ENCODE measurements around the gene CHMP4A. TPM values are rescaled to one million over a fixed set of nuclear protein-coding genes. Genes with fewer than 3 reads are reported as not detected.

CHMP4A gene
- polyA plus RNA-seq, 4 donors, result 27.8 to 58.4 (median 52.0) TPM

- no peak for DNase-seq (ENCODE audit: low read depth in 4 of 4, low spot score in 3 of 4)
These were observed 52.8 kb downstream of the CHMP4A start for GRCh38 chr14:24160499-24160849.

- DNase-seq (ENCODE audit: low read depth in 4 of 4, low spot score in 3 of 4), result no peak
These were observed 53.4 kb downstream of the CHMP4A start for GRCh38 chr14:24159777-24160498.

Other genes starting within 250 kb of the CHMP4A start
- gene DHRS4L2, start 224.6 kb downstream of the CHMP4A start, polyA plus RNA-seq (ENCODE audit: insufficient read length in 4 of 4), result 10 to 100 TPM; 27.6 to 52.8 (median 31.4) TPM
- gene CARMIL3, start 161.5 kb downstream of the CHMP4A start, polyA plus RNA-seq (ENCODE audit: insufficient read length in 4 of 4), result 1 to 10 TPM; 1.2 to 2.0 (median 1.8) TPM
- not detected for gene CPNE6, start 141.9 kb downstream of the CHMP4A start, polyA plus RNA-seq (ENCODE audit: insufficient read length in 4 of 4)
- 10 to 100 TPM in 3 of 4 donors, 1 to 10 TPM in 1; 7.7 to 31.0 (median 24.0) TPM for gene PCK2, start 119.2 kb downstream of the CHMP4A start, polyA plus RNA-seq (ENCODE audit: insufficient read length in 4 of 4)
- gene DCAF11, start 98.7 kb downstream of the CHMP4A start, polyA plus RNA-seq (ENCODE audit: insufficient read length in 4 of 4), result 10 to 100 TPM; 41.2 to 90.6 (median 73.0) TPM
- 1 to 10 TPM in 3 of 4 donors, under 1 TPM in 1; 0.59 to 4.1 (median 2.1) TPM for gene NRL, start 98.5 kb downstream of the CHMP4A start, polyA plus RNA-seq (ENCODE audit: insufficient read length in 4 of 4)
- 1 to 10 TPM in 1 of 4 donors, under 1 TPM in 3; 0.55 to 1.6 (median 0.79) TPM for gene FITM1, start 82.8 kb downstream of the CHMP4A start, polyA plus RNA-seq (ENCODE audit: insufficient read length in 4 of 4)
- 100 to 1,000 TPM; 131 to 226 (median 197) TPM for gene PSME1, start 77.3 kb downstream of the CHMP4A start, polyA plus RNA-seq (ENCODE audit: insufficient read length in 4 of 4)
- gene EMC9, start 71.9 kb downstream of the CHMP4A start, polyA plus RNA-seq (ENCODE audit: insufficient read length in 4 of 4), result 10 to 100 TPM in 3 of 4 donors, 1 to 10 TPM in 1; 9.7 to 21.4 (median 19.4) TPM
- 100 to 1,000 TPM; 134 to 185 (median 166) TPM for gene PSME2, start 66.9 kb downstream of the CHMP4A start, polyA plus RNA-seq (ENCODE audit: insufficient read length in 4 of 4)
- 10 to 100 TPM; 44.8 to 59.8 (median 47.4) TPM for gene RNF31, start 66.0 kb downstream of the CHMP4A start, polyA plus RNA-seq (ENCODE audit: insufficient read length in 4 of 4)
- 10 to 100 TPM; 46.1 to 68.1 (median 57.0) TPM for gene IRF9, start 52.2 kb downstream of the CHMP4A start, polyA plus RNA-seq (ENCODE audit: insufficient read length in 4 of 4)
- gene REC8, start 41.4 kb downstream of the CHMP4A start, polyA plus RNA-seq (ENCODE audit: insufficient read length in 4 of 4), result 100 to 1,000 TPM in 1 of 4 donors, 10 to 100 TPM in 3; 28.0 to 100 (median 57.9) TPM
- 10 to 100 TPM; 19.8 to 39.5 (median 31.0) TPM for gene IPO4, start 24.7 kb downstream of the CHMP4A start, polyA plus RNA-seq (ENCODE audit: insufficient read length in 4 of 4)
- gene TM9SF1, start 18.0 kb downstream of the CHMP4A start, polyA plus RNA-seq (ENCODE audit: insufficient read length in 4 of 4), result 10 to 100 TPM; 32.9 to 43.7 (median 35.4) TPM
- 10 to 100 TPM in 1 of 4 donors, 1 to 10 TPM in 3; 4.2 to 12.0 (median 5.6) TPM for gene TSSK4, start 7.8 kb downstream of the CHMP4A start, polyA plus RNA-seq (ENCODE audit: insufficient read length in 4 of 4)
- gene MDP1, start 2.6 kb upstream of the CHMP4A start, polyA plus RNA-seq (ENCODE audit: insufficient read length in 4 of 4), result 10 to 100 TPM in 3 of 4 donors, 1 to 10 TPM in 1; 8.3 to 16.9 (median 11.3) TPM
- 100 to 1,000 TPM; 189 to 230 (median 217) TPM for gene NEDD8, start 18.9 kb upstream of the CHMP4A start, polyA plus RNA-seq (ENCODE audit: insufficient read length in 4 of 4)
- 100 to 1,000 TPM in 3 of 4 donors, 10 to 100 TPM in 1; 65.6 to 124 (median 117) TPM for gene GMPR2, start 19.4 kb upstream of the CHMP4A start, polyA plus RNA-seq (ENCODE audit: insufficient read length in 4 of 4)
- 10 to 100 TPM; 57.3 to 62.1 (median 60.1) TPM for gene TINF2, start 29.1 kb upstream of the CHMP4A start, polyA plus RNA-seq (ENCODE audit: insufficient read length in 4 of 4)
- gene TGM1, start 49.7 kb upstream of the CHMP4A start, polyA plus RNA-seq (ENCODE audit: insufficient read length in 4 of 4), result 1 to 10 TPM; 1.6 to 6.6 (median 2.6) TPM
- 10 to 100 TPM; 19.4 to 28.6 (median 20.3) TPM for gene RABGGTA, start 58.1 kb upstream of the CHMP4A start, polyA plus RNA-seq (ENCODE audit: insufficient read length in 4 of 4)
- 10 to 100 TPM; 27.8 to 54.8 (median 43.2) TPM for gene DHRS1, start 86.3 kb upstream of the CHMP4A start, polyA plus RNA-seq (ENCODE audit: insufficient read length in 4 of 4)
- 10 to 100 TPM; 20.0 to 27.0 (median 25.4) TPM for gene NOP9, start 86.4 kb upstream of the CHMP4A start, polyA plus RNA-seq (ENCODE audit: insufficient read length in 4 of 4)
- gene CIDEB, start 94.5 kb upstream of the CHMP4A start, polyA plus RNA-seq (ENCODE audit: insufficient read length in 4 of 4), result 10 to 100 TPM; 20.2 to 28.4 (median 24.5) TPM
- 1 to 10 TPM; 1.7 to 4.4 (median 3.0) TPM for gene LTB4R2, start 96.7 kb upstream of the CHMP4A start, polyA plus RNA-seq (ENCODE audit: insufficient read length in 4 of 4)
- 1 to 10 TPM; 2.1 to 6.5 (median 4.9) TPM for gene LTB4R, start 98.0 kb upstream of the CHMP4A start, polyA plus RNA-seq (ENCODE audit: insufficient read length in 4 of 4)
- 10 to 100 TPM in 3 of 4 donors, 1 to 10 TPM in 1; 8.4 to 23.3 (median 20.0) TPM for gene ADCY4, start 121.6 kb upstream of the CHMP4A start, polyA plus RNA-seq (ENCODE audit: insufficient read length in 4 of 4)
- gene RIPK3, start 126.5 kb upstream of the CHMP4A start, polyA plus RNA-seq (ENCODE audit: insufficient read length in 4 of 4), result 1 to 10 TPM; 2.3 to 4.3 (median 3.8) TPM
- gene NFATC4, start 154.7 kb upstream of the CHMP4A start, polyA plus RNA-seq (ENCODE audit: insufficient read length in 4 of 4), result 100 to 1,000 TPM in 1 of 4 donors, 10 to 100 TPM in 3; 52.5 to 151 (median 78.2) TPM
- 10 to 100 TPM; 46.0 to 95.5 (median 49.4) TPM for gene NYNRIN, start 185.5 kb upstream of the CHMP4A start, polyA plus RNA-seq (ENCODE audit: insufficient read length in 4 of 4)
- gene CBLN3, start 216.2 kb upstream of the CHMP4A start, polyA plus RNA-seq (ENCODE audit: insufficient read length in 4 of 4), result 1 to 10 TPM; 2.2 to 4.7 (median 2.6) TPM
- gene KHNYN, start 216.5 kb upstream of the CHMP4A start, polyA plus RNA-seq (ENCODE audit: insufficient read length in 4 of 4), result 10 to 100 TPM; 35.8 to 50.0 (median 40.5) TPM
- gene SDR39U1, start 229.3 kb upstream of the CHMP4A start, polyA plus RNA-seq (ENCODE audit: insufficient read length in 4 of 4), result 10 to 100 TPM; 37.9 to 82.1 (median 52.3) TPM

Measured in left renal pelvis (tissue), 4 donors.